CD14-positive monocyte (primary cell): ENCODE data around the gene ATP2B1. TPM values are rescaled to one million over a fixed set of nuclear protein-coding genes. Genes with fewer than 3 reads are reported as not detected.

Experiments used
- DNase-seq, 3 donors: peaks; one replicate each; pipeline ENCODE4 v3.0.0-alpha.2; 2011 to 2022
- H2AFZ ChIP-seq: 2 replicates; pipeline ENCODE4 v1.6.0; 2012; ENCODE audit warnings: mild to moderate bottlenecking, low read depth, low read length, inconsistent platforms; ENCODE audit not compliant: insufficient read depth, poor library complexity, severe bottlenecking
- H3K27ac ChIP-seq, 2 donors: 1 replicate in 1 of 2; 2 replicates in 1 of 2; pipeline ENCODE4 v1.5.1; 2012 to 2013; ENCODE audit warnings: low read length in 2 of 2, control low read depth in 1 of 2, inconsistent platforms in 1 of 2, low read depth in 1 of 2, mild to moderate bottlenecking in 1 of 2
- H3K27me3 ChIP-seq, 2 donors: one replicate each; pipeline versions ENCODE4 v1.6.0 to v1.6.1; 2011 to 2013; ENCODE audit warnings: low read length in 2 of 2; ENCODE audit not compliant: control insufficient read depth in 2 of 2, insufficient read depth in 2 of 2
- H3K36me3 ChIP-seq, 2 donors: replicated peaks in 1 of 2; 1 replicate in 1 of 2; 2 replicates in 1 of 2; pipeline versions ENCODE4 v1.5.1 to v1.6.1; 2012 to 2013; ENCODE audit warnings: low read length in 2 of 2, control low read depth in 1 of 2, inconsistent platforms in 1 of 2, mild to moderate bottlenecking in 1 of 2; ENCODE audit not compliant: insufficient read depth in 2 of 2, control insufficient read depth in 1 of 2
- H3K4me1 ChIP-seq, 2 donors: 1 replicate in 1 of 2; 2 replicates in 1 of 2; pipeline versions ENCODE4 v1.5.1 to v1.6.1; 2012 to 2013; ENCODE audit warnings: low read length in 2 of 2, control low read depth in 1 of 2, inconsistent platforms in 1 of 2, mild to moderate bottlenecking in 1 of 2, moderate library complexity in 1 of 2; ENCODE audit not compliant: insufficient read depth in 2 of 2, control insufficient read depth in 1 of 2
- H3K4me2 ChIP-seq: replicated peaks from 2 replicates; pipeline ENCODE3; 2012; ENCODE audit warnings: low read length, moderate library complexity, mild to moderate bottlenecking; ENCODE audit not compliant: poor library complexity, severe bottlenecking; ENCODE audit errors: extremely low read depth
- H3K4me3 ChIP-seq, 3 experiments: fragments of 200-600 bp in 1 of 3; sonication (generic) in 1 of 3; replicated peaks in 1 of 3; 1 replicate in 2 of 3; 2 replicates in 1 of 3; pipeline ENCODE4 v1.5.1; 2011 to 2013; ENCODE audit warnings: low read length in 3 of 3, mild to moderate bottlenecking in 3 of 3, control low read depth in 2 of 3, low read depth in 2 of 3, inconsistent platforms in 1 of 3, moderate library complexity in 1 of 3
- H3K79me2 ChIP-seq: 2 replicates; pipeline ENCODE4 v1.6.0; 2012; ENCODE audit warnings: mild to moderate bottlenecking, control low read depth, inconsistent platforms, low read length, moderate library complexity; ENCODE audit not compliant: insufficient read depth
- H3K9ac ChIP-seq: 2 replicates; pipeline ENCODE4 v1.6.0; 2017; ENCODE audit warnings: low read length, mild to moderate bottlenecking; ENCODE audit not compliant: insufficient read depth, poor library complexity, severe bottlenecking
- H3K9me3 ChIP-seq, 2 donors: replicated peaks in 1 of 2; 1 replicate in 1 of 2; 2 replicates in 1 of 2; pipeline versions ENCODE4 v1.5.1 to v1.6.1; 2012 to 2013; ENCODE audit warnings: low read length in 2 of 2, control low read depth in 1 of 2; ENCODE audit not compliant: control insufficient read depth in 1 of 2, insufficient read depth in 1 of 2
- H4K20me1 ChIP-seq: 2 replicates; pipeline ENCODE4 v1.6.0; 2012; ENCODE audit warnings: mild to moderate bottlenecking, low read length, control low read depth, moderate library complexity; ENCODE audit not compliant: insufficient read depth
- H3K27ac Mint-ChIP-seq, 7 donors: one replicate each; pipeline ENCODE4 v1.8.0; 2020; ENCODE audit warnings: mild to moderate bottlenecking in 7 of 7, mixed read lengths in 7 of 7, moderate library complexity in 6 of 7, inconsistent platforms in 2 of 7
- H3K27me3 Mint-ChIP-seq, 3 donors: one replicate each; pipeline ENCODE4 v1.8.0; 2021 to 2022; ENCODE audit warnings: low read depth in 3 of 3, mild to moderate bottlenecking in 3 of 3, mixed read lengths in 3 of 3, moderate library complexity in 3 of 3, inconsistent platforms in 1 of 3
- H3K36me3 Mint-ChIP-seq, 2 donors: one replicate each; pipeline ENCODE4 v1.8.0; 2020; ENCODE audit warnings: mixed read lengths in 2 of 2, inconsistent platforms in 1 of 2, mild to moderate bottlenecking in 1 of 2
- H3K4me1 Mint-ChIP-seq: one replicate; pipeline ENCODE4 v1.8.0; 2020; ENCODE audit warnings: mild to moderate bottlenecking, mixed read lengths
- H3K4me3 Mint-ChIP-seq, 2 donors: one replicate each; pipeline ENCODE4 v1.8.0; 2020; ENCODE audit warnings: mild to moderate bottlenecking in 2 of 2, mixed read lengths in 2 of 2, moderate library complexity in 1 of 2
- H3K9me3 Mint-ChIP-seq, 7 donors: one replicate each; pipeline ENCODE4 v1.8.0; 2020 to 2022; ENCODE audit warnings: mixed read lengths in 7 of 7, mild to moderate bottlenecking in 6 of 7, moderate library complexity in 6 of 7, inconsistent platforms in 2 of 7
- CTCF ChIP-seq: fragments of 200-600 bp; IDR thresholded peaks from one replicate; pipeline ENCODE4 v1.8.0; 2022; ENCODE audit warnings: antibody characterized with exemption, mild to moderate bottlenecking
- WGBS: methylation state at CpG from one replicate; pipeline ENCODE4 v1.1.5; 2013; ENCODE audit warnings: missing lambda C conversion rate; ENCODE audit not compliant: insufficient coverage; 5-methylcytosine and 5-hydroxymethylcytosine counted together
- intact Hi-C, 2 donors: fragments of 100-400 bp; cut with micrococcal nuclease; formaldehyde crosslinking; loops; one replicate each; pipeline versions ENCODE4 v1.15.0 to v1.15.1; 2023
- polyA plus RNA-seq, 3 donors: library from polyadenylated mRNA; depleted of rRNA in 1 of 3; unstranded in 2 of 3; stranded (reverse) in 1 of 3; fragments of 300-500 nt in 2 of 3; fragments of >200 nt in 1 of 3; fragmentation: Illumina TruSeq in 2 of 3; gene quantifications; 1 replicate in 2 of 3; 2 replicates in 1 of 3; pipeline ENCODE4 v1.2.3, GENCODE V29; 2012 to 2021

ATP2B1 gene
- polyA plus RNA-seq, 3 donors, result 35.9 to 59.3 (median 53.9) TPM

GRCh38 chr12:89657066-89657465 lies 51.6 kb downstream of the ATP2B1 start:
- WGBS, result 67% methylated on average over 2 of the region's 2 CpGs
- peak in 2 of 3 donors; percentile 13 to 18 for DNase-seq
- H3K4me3 ChIP-seq, result peak overlapping the region in 1 of 3 experiments; percentile 3
- H3K27me3 ChIP-seq, result no peaks in the 10 kb centered on the region
- no peak overlapping the region for H3K9ac ChIP-seq
- no peaks in the 10 kb centered on the region for H3K9me3 ChIP-seq
- H2AFZ ChIP-seq, result no peak overlapping the region
- peaks cover 49% of the 10 kb centered on the region for H3K79me2 ChIP-seq
- Mint-ChIP-seq H3K27ac (peak overlapping the region in 5 of 7 donors; percentile 2 to 84 (median 38)), H3K4me1 (peaks cover 19% of the 10 kb centered on the region), H3K36me3 (peaks cover 33 to 40% of the 10 kb centered on the region in 2 donors), H3K9me3 (peaks cover 0 to 4% (median 0%) of the 10 kb centered on the region in 7 donors), H3K27me3 (peaks cover 0 to 2% (median 0%) of the 10 kb centered on the region in 3 donors), H3K4me3 (peak overlapping the region in 1 of 2 donors; percentile 71)
- no peak overlapping the region for H3K27ac ChIP-seq
- H4K20me1 ChIP-seq, result peaks cover 97% of the 10 kb centered on the region
- intact Hi-C loops, result no loop called here
- H3K4me2 ChIP-seq, result peak overlapping the region; percentile 16
- H3K36me3 ChIP-seq, result peaks cover 8 to 28% of the 10 kb centered on the region in 2 donors
- no peak for TF ChIP-seq CTCF
- H3K4me1 ChIP-seq, result peaks cover 7 to 14% of the 10 kb centered on the region in 2 donors

- intact Hi-C loops, result no loop called here
- Mint-ChIP-seq H3K27me3 (peaks cover 0 to 2% (median 0%) of the 10 kb centered on the region in 3 donors), H3K4me1 (peaks cover 19% of the 10 kb centered on the region), H3K4me3 (no peak overlapping the region), H3K27ac (no peak overlapping the region), H3K9me3 (peaks cover 0 to 4% (median 2%) of the 10 kb centered on the region in 7 donors), H3K36me3 (peaks cover 35 to 52% of the 10 kb centered on the region in 2 donors)
- Histone ChIP-seq H3K9me3 (no peaks in the 10 kb centered on the region), H3K27me3 (no peaks in the 10 kb centered on the region), H4K20me1 (peaks cover 97% of the 10 kb centered on the region), H3K36me3 (peaks cover 8 to 38% of the 10 kb centered on the region in 2 donors), H2AFZ (no peak overlapping the region), H3K79me2 (peaks cover 44% of the 10 kb centered on the region), H3K4me1 (peaks cover 7 to 14% of the 10 kb centered on the region in 2 donors), H3K4me3 (no peak overlapping the region), H3K4me2 (no peak overlapping the region), H3K27ac (no peak overlapping the region), H3K9ac (no peak overlapping the region)
- no peak for DNase-seq
- WGBS, result no CpG with 5 or more reads among the region's 1 CpG
- no peak for TF ChIP-seq CTCF
These were observed 52.8 kb downstream of the ATP2B1 start for GRCh38 chr12:89655841-89656240.
